M059J (cell line): ENCODE data around the gene MLYCD. TPM values are rescaled to one million over a fixed set of nuclear protein-coding genes. Genes with fewer than 3 reads are reported as not detected.
A peak's percentile ranks its signal among the peaks of the same experiment; 100 is the strongest.

Source experiments
- DNase-seq: peaks from one replicate; pipeline ENCODE4 v3.0.0-alpha.2; 2012; ENCODE audit warnings: low read depth
- total RNA-seq: library from RNA; depleted of rRNA; stranded (reverse); fragments of >200 nt; shearing (Covaris generic); gene quantifications from 2 replicates; pipeline ENCODE4 v1.2.3, GENCODE V29; 2014

The MLYCD gene
- total RNA-seq, 1 experiment from 2014 or later, result 2.0 TPM

- peak; percentile 85 for DNase-seq
Measured at GRCh38 chr16:83954577-83955016, 55.7 kb downstream of the MLYCD start.

- DNase-seq, result peak; percentile 14
Measured at GRCh38 chr16:83955218-83956130, 56.6 kb downstream of the MLYCD start.

- peak; percentile 76 for DNase-seq
Measured at GRCh38 chr16:83956336-83957289, 57.7 kb downstream of the MLYCD start.

- DNase-seq, result no peak
Measured at GRCh38 chr16:83957296-83957855, 58.5 kb downstream of the MLYCD start.

- DNase-seq, result no peak
Measured at GRCh38 chr16:83958137-83958845, 59.4 kb downstream of the MLYCD start.

GRCh38 chr16:83958846-83959565 lies 60.1 kb downstream of the MLYCD start:
- no peak for DNase-seq

- no peak for DNase-seq
Measured at GRCh38 chr16:83959656-83960434, 60.9 kb downstream of the MLYCD start.

GRCh38 chr16:83960521-83961249 lies 61.8 kb downstream of the MLYCD start:
- DNase-seq, result no peak

- DNase-seq, result no peak
Measured at GRCh38 chr16:83961591-83961990, 62.7 kb downstream of the MLYCD start.

GRCh38 chr16:83963277-83964119 lies 64.6 kb downstream of the MLYCD start:
- DNase-seq, result no peak

GRCh38 chr16:83964684-83965443 lies 65.9 kb downstream of the MLYCD start:
- no peak for DNase-seq

- DNase-seq, result no peak
Measured at GRCh38 chr16:83965444-83966152, 66.7 kb downstream of the MLYCD start.

- no peak for DNase-seq
Measured at GRCh38 chr16:83966153-83966696, 67.3 kb downstream of the MLYCD start.

- no peak for DNase-seq
Measured at GRCh38 chr16:83967091-83967490, 68.2 kb downstream of the MLYCD start.

GRCh38 chr16:83967838-83968305 lies 69.0 kb downstream of the MLYCD start, which contains the start of gene NECAB2:
Gene NECAB2, plus strand, starts transcription at chr16:83968244. Its CDS starts 405 bp downstream, at chr16:83968649.
- peak; percentile 18 for DNase-seq

GRCh38 chr16:83968306-83968851 lies 69.5 kb downstream of the MLYCD start:
- no peak for DNase-seq
